CD14-positive monocyte (primary cell): ENCODE data around the gene RGS7. TPM values are rescaled to one million over a fixed set of nuclear protein-coding genes. Genes with fewer than 3 reads are reported as not detected.

Source experiments
- DNase-seq, 3 donors: peaks; one replicate each; pipeline ENCODE4 v3.0.0-alpha.2; 2011 to 2022
- H2AFZ ChIP-seq: 2 replicates; pipeline ENCODE4 v1.6.0; 2012; ENCODE audit warnings: mild to moderate bottlenecking, low read depth, low read length, inconsistent platforms; ENCODE audit not compliant: insufficient read depth, poor library complexity, severe bottlenecking
- H3K27ac ChIP-seq, 2 donors: 1 replicate in 1 of 2; 2 replicates in 1 of 2; pipeline ENCODE4 v1.5.1; 2012 to 2013; ENCODE audit warnings: low read length in 2 of 2, control low read depth in 1 of 2, inconsistent platforms in 1 of 2, low read depth in 1 of 2, mild to moderate bottlenecking in 1 of 2
- H3K27me3 ChIP-seq, 2 donors: one replicate each; pipeline versions ENCODE4 v1.6.0 to v1.6.1; 2011 to 2013; ENCODE audit warnings: low read length in 2 of 2; ENCODE audit not compliant: control insufficient read depth in 2 of 2, insufficient read depth in 2 of 2
- H3K36me3 ChIP-seq, 2 donors: replicated peaks in 1 of 2; 1 replicate in 1 of 2; 2 replicates in 1 of 2; pipeline versions ENCODE4 v1.5.1 to v1.6.1; 2012 to 2013; ENCODE audit warnings: low read length in 2 of 2, control low read depth in 1 of 2, inconsistent platforms in 1 of 2, mild to moderate bottlenecking in 1 of 2; ENCODE audit not compliant: insufficient read depth in 2 of 2, control insufficient read depth in 1 of 2
- H3K4me1 ChIP-seq, 2 donors: 1 replicate in 1 of 2; 2 replicates in 1 of 2; pipeline versions ENCODE4 v1.5.1 to v1.6.1; 2012 to 2013; ENCODE audit warnings: low read length in 2 of 2, control low read depth in 1 of 2, inconsistent platforms in 1 of 2, mild to moderate bottlenecking in 1 of 2, moderate library complexity in 1 of 2; ENCODE audit not compliant: insufficient read depth in 2 of 2, control insufficient read depth in 1 of 2
- H3K4me2 ChIP-seq: replicated peaks from 2 replicates; pipeline ENCODE3; 2012; ENCODE audit warnings: low read length, moderate library complexity, mild to moderate bottlenecking; ENCODE audit not compliant: poor library complexity, severe bottlenecking; ENCODE audit errors: extremely low read depth
- H3K4me3 ChIP-seq, 3 experiments: fragments of 200-600 bp in 1 of 3; sonication (generic) in 1 of 3; replicated peaks in 1 of 3; 1 replicate in 2 of 3; 2 replicates in 1 of 3; pipeline ENCODE4 v1.5.1; 2011 to 2013; ENCODE audit warnings: low read length in 3 of 3, mild to moderate bottlenecking in 3 of 3, control low read depth in 2 of 3, low read depth in 2 of 3, inconsistent platforms in 1 of 3, moderate library complexity in 1 of 3
- H3K79me2 ChIP-seq: 2 replicates; pipeline ENCODE4 v1.6.0; 2012; ENCODE audit warnings: mild to moderate bottlenecking, control low read depth, inconsistent platforms, low read length, moderate library complexity; ENCODE audit not compliant: insufficient read depth
- H3K9ac ChIP-seq: 2 replicates; pipeline ENCODE4 v1.6.0; 2017; ENCODE audit warnings: low read length, mild to moderate bottlenecking; ENCODE audit not compliant: insufficient read depth, poor library complexity, severe bottlenecking
- H3K9me3 ChIP-seq, 2 donors: replicated peaks in 1 of 2; 1 replicate in 1 of 2; 2 replicates in 1 of 2; pipeline versions ENCODE4 v1.5.1 to v1.6.1; 2012 to 2013; ENCODE audit warnings: low read length in 2 of 2, control low read depth in 1 of 2; ENCODE audit not compliant: control insufficient read depth in 1 of 2, insufficient read depth in 1 of 2
- H4K20me1 ChIP-seq: 2 replicates; pipeline ENCODE4 v1.6.0; 2012; ENCODE audit warnings: mild to moderate bottlenecking, low read length, control low read depth, moderate library complexity; ENCODE audit not compliant: insufficient read depth
- H3K27ac Mint-ChIP-seq, 7 donors: one replicate each; pipeline ENCODE4 v1.8.0; 2020; ENCODE audit warnings: mild to moderate bottlenecking in 7 of 7, mixed read lengths in 7 of 7, moderate library complexity in 6 of 7, inconsistent platforms in 2 of 7
- H3K27me3 Mint-ChIP-seq, 3 donors: one replicate each; pipeline ENCODE4 v1.8.0; 2021 to 2022; ENCODE audit warnings: low read depth in 3 of 3, mild to moderate bottlenecking in 3 of 3, mixed read lengths in 3 of 3, moderate library complexity in 3 of 3, inconsistent platforms in 1 of 3
- H3K36me3 Mint-ChIP-seq, 2 donors: one replicate each; pipeline ENCODE4 v1.8.0; 2020; ENCODE audit warnings: mixed read lengths in 2 of 2, inconsistent platforms in 1 of 2, mild to moderate bottlenecking in 1 of 2
- H3K4me1 Mint-ChIP-seq: one replicate; pipeline ENCODE4 v1.8.0; 2020; ENCODE audit warnings: mild to moderate bottlenecking, mixed read lengths
- H3K4me3 Mint-ChIP-seq, 2 donors: one replicate each; pipeline ENCODE4 v1.8.0; 2020; ENCODE audit warnings: mild to moderate bottlenecking in 2 of 2, mixed read lengths in 2 of 2, moderate library complexity in 1 of 2
- H3K9me3 Mint-ChIP-seq, 7 donors: one replicate each; pipeline ENCODE4 v1.8.0; 2020 to 2022; ENCODE audit warnings: mixed read lengths in 7 of 7, mild to moderate bottlenecking in 6 of 7, moderate library complexity in 6 of 7, inconsistent platforms in 2 of 7
- WGBS: methylation state at CpG from one replicate; pipeline ENCODE4 v1.1.5; 2013; ENCODE audit warnings: missing lambda C conversion rate; ENCODE audit not compliant: insufficient coverage; 5-methylcytosine and 5-hydroxymethylcytosine counted together
- intact Hi-C, 2 donors: fragments of 100-400 bp; cut with micrococcal nuclease; formaldehyde crosslinking; loops; one replicate each; pipeline versions ENCODE4 v1.15.0 to v1.15.1; 2023
- polyA plus RNA-seq, 3 donors: library from polyadenylated mRNA; depleted of rRNA in 1 of 3; unstranded in 2 of 3; stranded (reverse) in 1 of 3; fragments of 300-500 nt in 2 of 3; fragments of >200 nt in 1 of 3; fragmentation: Illumina TruSeq in 2 of 3; gene quantifications; 1 replicate in 2 of 3; 2 replicates in 1 of 3; pipeline ENCODE4 v1.2.3, GENCODE V29; 2012 to 2021
- TF ChIP-seq, protein P1 (sequence below): fragments of 200-600 bp; IDR thresholded peaks from one replicate; pipeline ENCODE4 v1.8.0; 2022; ENCODE audit warnings: antibody characterized with exemption, mild to moderate bottlenecking

RGS7 gene
- polyA plus RNA-seq, 3 donors: not detected

DNA sequence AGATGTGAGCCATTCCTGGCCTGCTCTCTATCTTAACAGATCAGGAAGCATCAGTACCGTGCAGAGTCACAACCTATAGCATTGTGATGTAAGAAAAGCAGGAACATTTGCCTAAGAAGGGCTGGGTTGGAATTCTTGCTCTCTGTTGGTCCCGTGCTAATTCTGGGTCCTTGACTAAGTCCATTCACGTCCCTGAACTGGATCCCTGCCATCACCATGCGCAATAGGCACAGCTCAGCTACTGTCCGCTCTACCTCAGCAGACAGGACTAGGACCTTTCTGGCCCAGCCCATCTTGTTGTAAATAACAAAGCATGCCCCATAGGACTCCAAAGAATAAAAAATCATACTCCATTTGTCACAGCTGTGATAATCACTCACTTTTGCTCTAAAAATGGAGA is 175.0 kb downstream of the RGS7 start:
- no peak overlapping the region for H3K27ac Mint-ChIP-seq
- Histone ChIP-seq H3K9me3 (peaks cover 0 to 5% of the 10 kb centered on the region in 2 donors), H3K36me3 (no peaks in the 10 kb centered on the region), H3K4me1 (no peaks in the 10 kb centered on the region), H2AFZ (no peak overlapping the region), H3K4me2 (no peak overlapping the region), H3K79me2 (no peaks in the 10 kb centered on the region), H3K27me3 (no peaks in the 10 kb centered on the region), H3K27ac (no peak overlapping the region), H3K4me3 (no peak overlapping the region), H4K20me1 (no peaks in the 10 kb centered on the region), H3K9ac (no peak overlapping the region)
- no peaks in the 10 kb centered on the region for H3K36me3 Mint-ChIP-seq
- WGBS: 89% methylated on average over 5 of the region's 5 CpGs
- H3K4me3 Mint-ChIP-seq: no peak overlapping the region
- TF ChIP-seq, protein P1, sequence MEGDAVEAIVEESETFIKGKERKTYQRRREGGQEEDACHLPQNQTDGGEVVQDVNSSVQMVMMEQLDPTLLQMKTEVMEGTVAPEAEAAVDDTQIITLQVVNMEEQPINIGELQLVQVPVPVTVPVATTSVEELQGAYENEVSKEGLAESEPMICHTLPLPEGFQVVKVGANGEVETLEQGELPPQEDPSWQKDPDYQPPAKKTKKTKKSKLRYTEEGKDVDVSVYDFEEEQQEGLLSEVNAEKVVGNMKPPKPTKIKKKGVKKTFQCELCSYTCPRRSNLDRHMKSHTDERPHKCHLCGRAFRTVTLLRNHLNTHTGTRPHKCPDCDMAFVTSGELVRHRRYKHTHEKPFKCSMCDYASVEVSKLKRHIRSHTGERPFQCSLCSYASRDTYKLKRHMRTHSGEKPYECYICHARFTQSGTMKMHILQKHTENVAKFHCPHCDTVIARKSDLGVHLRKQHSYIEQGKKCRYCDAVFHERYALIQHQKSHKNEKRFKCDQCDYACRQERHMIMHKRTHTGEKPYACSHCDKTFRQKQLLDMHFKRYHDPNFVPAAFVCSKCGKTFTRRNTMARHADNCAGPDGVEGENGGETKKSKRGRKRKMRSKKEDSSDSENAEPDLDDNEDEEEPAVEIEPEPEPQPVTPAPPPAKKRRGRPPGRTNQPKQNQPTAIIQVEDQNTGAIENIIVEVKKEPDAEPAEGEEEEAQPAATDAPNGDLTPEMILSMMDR: no peak
- H3K9me3 Mint-ChIP-seq: peaks cover 0 to 19% (median 9%) of the 10 kb centered on the region in 7 donors
- H3K27me3 Mint-ChIP-seq: peaks cover 0 to 1% (median 0%) of the 10 kb centered on the region in 3 donors
- no peaks in the 10 kb centered on the region for H3K4me1 Mint-ChIP-seq
- intact Hi-C loops: no loop called here
- DNase-seq: no peak

DNA sequence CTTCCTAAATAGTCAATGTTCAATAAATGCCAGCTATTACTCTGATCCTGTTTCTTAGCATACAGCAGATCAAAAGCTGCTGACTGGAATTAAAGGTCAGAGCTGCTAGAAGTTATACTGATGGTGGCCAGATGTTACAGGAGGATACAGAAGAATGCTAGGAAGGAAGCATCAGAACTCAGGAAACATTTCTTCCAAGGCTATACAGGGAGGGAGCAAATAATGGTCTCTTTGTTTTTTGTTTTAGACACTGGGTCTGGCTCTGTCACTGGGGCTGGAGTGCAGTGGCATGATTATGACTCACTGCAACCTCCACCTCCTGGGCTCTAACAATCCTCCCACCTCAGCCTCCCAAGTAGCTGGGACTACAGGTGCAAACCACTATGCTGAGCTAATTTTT is 175.5 kb downstream of the RGS7 start:
- H3K4me3 Mint-ChIP-seq: no peak overlapping the region
- no peaks in the 10 kb centered on the region for H3K79me2 ChIP-seq
- no peak overlapping the region for H3K27ac Mint-ChIP-seq

More for the DNA sequence above, 175.5 kb downstream of the RGS7 start:
- H3K36me3 Mint-ChIP-seq: no peaks in the 10 kb centered on the region
- H3K4me1 Mint-ChIP-seq: no peaks in the 10 kb centered on the region
- H3K27me3 ChIP-seq: no peaks in the 10 kb centered on the region
- TF ChIP-seq, protein P1: no peak
- H3K27ac ChIP-seq: no peak overlapping the region
- no peaks in the 10 kb centered on the region for H4K20me1 ChIP-seq
- peaks cover 0 to 1% (median 0%) of the 10 kb centered on the region in 3 donors for H3K27me3 Mint-ChIP-seq
- H2AFZ ChIP-seq: no peak overlapping the region
- intact Hi-C loops: no loop called here
- H3K9me3 ChIP-seq: peaks cover 0 to 5% of the 10 kb centered on the region in 2 donors
- H3K36me3 ChIP-seq: no peaks in the 10 kb centered on the region
- H3K4me3 ChIP-seq: no peak overlapping the region
- no peak overlapping the region for H3K4me2 ChIP-seq
- H3K9ac ChIP-seq: no peak overlapping the region
- H3K4me1 ChIP-seq: no peaks in the 10 kb centered on the region
- DNase-seq: no peak
- H3K9me3 Mint-ChIP-seq: peaks cover 0 to 19% (median 9%) of the 10 kb centered on the region in 7 donors
